HCT116 (cell line): Measurements from ENCODE around the gene RHBDF1. TPM values are rescaled to one million over a fixed set of nuclear protein-coding genes. Genes with fewer than 3 reads are reported as not detected.

Experiments
- ATAC-seq: fragments of 200-7000 bp; cut with Tn5 transposase; 2 replicates; pipeline ENCODE4 v1.9.1; 2020; ENCODE audit warnings: mild to moderate bottlenecking, moderate library complexity
- BruUV-seq: library from RNA; stranded (reverse); fragments of 400-500 nt; replicated peaks from 2 replicates; lab custom pipeline; 2021; lab: Mats Ljungman, UMichigan
- CTCF ChIA-PET: fragments of 300-600 bp; sonication (Branson Sonifier 250); formaldehyde crosslinking; loops from one replicate; lab custom pipeline; 2021; ENCODE audit warnings: antibody characterized with exemption; lab: Charles Lee
- POLR2A ChIA-PET: fragments of 300-600, 350-600 bp; sonication (Branson Sonifier 250); formaldehyde crosslinking; loops from one replicate; lab custom pipeline; 2021; ENCODE audit warnings: antibody characterized with exemption; lab: Charles Lee
- RAD21 ChIA-PET, 2 experiments: fragments of 300-600 bp; sonication (Branson Sonifier 250); formaldehyde crosslinking; loops; one replicate each; lab custom pipeline; 2023; ENCODE audit warnings: low total read pairs in 2 of 2; ENCODE audit not compliant: uncharacterized antibody in 2 of 2, unreplicated experiment in 2 of 2, low non-redundant PET in 1 of 2; lab: Charles Lee
- DNase-seq: peaks from one replicate; pipeline ENCODE4 v3.0.0-alpha.2; 2010; ENCODE audit warnings: low read depth, low spot score
- H2AFZ ChIP-seq: fragments of 200-600 bp; shearing (Covaris generic), sonication (generic); 2 replicates; pipeline ENCODE4 v1.6.1; 2017; ENCODE audit warnings: low read depth, mixed run types, mixed read lengths, antibody characterized with exemption, low read length; ENCODE audit not compliant: poor library complexity, severe bottlenecking
- H3K27ac ChIP-seq: 2 replicates; pipeline ENCODE4 v1.5.1; 2012; ENCODE audit warnings: low read depth, low read length
- H3K27me3 ChIP-seq: fragments of 200-600 bp; sonication (generic); 2 replicates; pipeline ENCODE4 v1.6.1; 2016; ENCODE audit warnings: mixed run types, low read length, mixed read lengths; ENCODE audit not compliant: insufficient read depth
- H3K36me3 ChIP-seq, 2 experiments: fragments of 200-500 bp in 1 of 2; fragments of 200-600 bp in 1 of 2; sonication (Bioruptor generic) in 1 of 2; sonication (generic) in 1 of 2; 2 replicates each; pipeline versions ENCODE4 v1.5.1 to v1.6.1; 2014 to 2016; ENCODE audit warnings: low read length in 2 of 2, inconsistent platforms in 1 of 2, mixed read lengths in 1 of 2, mixed run types in 1 of 2; ENCODE audit not compliant: insufficient read depth in 2 of 2, control insufficient read depth in 1 of 2
- H3K4me1 ChIP-seq, 2 experiments: fragments of 200-600 bp in 1 of 2; sonication (generic) in 1 of 2; 2 replicates each; pipeline versions ENCODE4 v1.5.1 to v1.6.1; 2012 to 2017; ENCODE audit warnings: low read length in 2 of 2, inconsistent platforms in 1 of 2, mild to moderate bottlenecking in 1 of 2, mixed read lengths in 1 of 2, mixed run types in 1 of 2, moderate library complexity in 1 of 2; ENCODE audit not compliant: insufficient read depth in 2 of 2, control insufficient read depth in 1 of 2
- H3K4me2 ChIP-seq: fragments of 200-600 bp; sonication (generic); 2 replicates; pipeline ENCODE4 v1.6.1; 2017; ENCODE audit warnings: mixed run types, low read length, mixed read lengths
- H3K4me3 ChIP-seq, 2 experiments: fragments of 200-600 bp in 1 of 2; sonication (generic) in 1 of 2; replicated peaks in 1 of 2; 2 replicates each; pipeline ENCODE4 v1.5.1; 2011 to 2016; ENCODE audit warnings: low read length in 2 of 2, control low read depth in 1 of 2, low read depth in 1 of 2, mild to moderate bottlenecking in 1 of 2, mixed read lengths in 1 of 2, mixed run types in 1 of 2
- H3K79me2 ChIP-seq: fragments of 200-600 bp; sonication (generic); 2 replicates; pipeline ENCODE4 v1.6.1; 2017; ENCODE audit warnings: mild to moderate bottlenecking, mixed run types, low read length, moderate library complexity, mixed read lengths; ENCODE audit not compliant: insufficient read depth
- H3K9ac ChIP-seq: fragments of 200-600 bp; sonication (generic); 2 replicates; pipeline ENCODE4 v1.6.1; 2016; ENCODE audit warnings: low read length, mixed read lengths
- H3K9me2 ChIP-seq: fragments of 200-600 bp; sonication (generic), shearing (Covaris generic); 2 replicates; pipeline ENCODE4 v1.6.1; 2017; ENCODE audit warnings: mixed run types, mild to moderate bottlenecking, moderate library complexity; ENCODE audit not compliant: insufficient read depth
- H3K9me3 ChIP-seq, 2 experiments: fragments of 200-500 bp in 1 of 2; fragments of 200-600 bp in 1 of 2; sonication (Bioruptor generic) in 1 of 2; sonication (generic) in 1 of 2; 2 replicates each; pipeline ENCODE4 v1.6.1; 2014 to 2017; ENCODE audit warnings: low read length in 2 of 2, mixed read lengths in 2 of 2, inconsistent platforms in 1 of 2, low read depth in 1 of 2, mild to moderate bottlenecking in 1 of 2, mixed run types in 1 of 2, moderate library complexity in 1 of 2; ENCODE audit not compliant: control insufficient read depth in 1 of 2, insufficient read depth in 1 of 2
- H4K20me1 ChIP-seq: fragments of 200-600 bp; sonication (generic), shearing (Covaris generic); 2 replicates; pipeline ENCODE4 v1.6.1; 2017; ENCODE audit warnings: mixed run types, mild to moderate bottlenecking, moderate library complexity; ENCODE audit not compliant: insufficient read depth
- CBX3 ChIP-seq: IDR thresholded peaks from 2 replicates; pipeline ENCODE4 v1.6.1; 2012; ENCODE audit warnings: low read depth
- CEBPB ChIP-seq: IDR thresholded peaks from 2 replicates; pipeline ENCODE4 v1.6.1; 2012; ENCODE audit warnings: low read depth
- EZH2 ChIP-seq: fragments of 200-600 bp; sonication (generic); IDR thresholded peaks from 2 replicates; pipeline ENCODE4 v1.6.1; 2017; ENCODE audit warnings: antibody characterized with exemption, mixed run types
- FOSL1 ChIP-seq: IDR thresholded peaks from 2 replicates; pipeline ENCODE4 v1.6.1; 2012; ENCODE audit warnings: low read depth
- POLR2A ChIP-seq: IDR thresholded peaks from 2 replicates; pipeline ENCODE4 v1.7.0; 2011; ENCODE audit warnings: borderline replicate concordance; ENCODE audit not compliant: insufficient read depth, insufficient read length; ENCODE audit errors: extremely low read depth
- SIN3A ChIP-seq: IDR thresholded peaks from 2 replicates; pipeline ENCODE4 v1.6.1; 2012; ENCODE audit warnings: low read depth
- YY1 ChIP-seq: IDR thresholded peaks from 2 replicates; pipeline ENCODE4 v1.6.1; 2011; ENCODE audit warnings: low read length, low read depth, moderate library complexity, mild to moderate bottlenecking; ENCODE audit not compliant: insufficient replicate concordance; ENCODE audit errors: extremely low read depth
- ZNF274 ChIP-seq: fragments of 200-500 bp; sonication (Bioruptor generic); IDR thresholded peaks from 2 replicates; pipeline ENCODE4 v1.6.1; 2014; ENCODE audit warnings: mild to moderate bottlenecking, low read depth, low read length, inconsistent platforms
- intact Hi-C: fragments of 100-400 bp; cut with micrococcal nuclease; formaldehyde crosslinking; loops from 2 replicates; pipeline ENCODE4 v1.10.0; 2022
- total RNA-seq: library from RNA; stranded (reverse); gene quantifications from one replicate; pipeline ENCODE4 v1.2.1, GENCODE V29; 2021; ENCODE audit not compliant: unreplicated experiment
- TF ChIP-seq, protein P1 (sequence below): IDR thresholded peaks from 2 replicates; pipeline ENCODE4 v1.6.1; 2012; ENCODE audit warnings: low read depth
- TF ChIP-seq, protein P2 (sequence below): IDR thresholded peaks from 2 replicates; pipeline ENCODE4 v1.6.1; 2012

RHBDF1 gene
- total RNA-seq, 1 experiment from 2014 or later = 19.8 TPM

DNA sequence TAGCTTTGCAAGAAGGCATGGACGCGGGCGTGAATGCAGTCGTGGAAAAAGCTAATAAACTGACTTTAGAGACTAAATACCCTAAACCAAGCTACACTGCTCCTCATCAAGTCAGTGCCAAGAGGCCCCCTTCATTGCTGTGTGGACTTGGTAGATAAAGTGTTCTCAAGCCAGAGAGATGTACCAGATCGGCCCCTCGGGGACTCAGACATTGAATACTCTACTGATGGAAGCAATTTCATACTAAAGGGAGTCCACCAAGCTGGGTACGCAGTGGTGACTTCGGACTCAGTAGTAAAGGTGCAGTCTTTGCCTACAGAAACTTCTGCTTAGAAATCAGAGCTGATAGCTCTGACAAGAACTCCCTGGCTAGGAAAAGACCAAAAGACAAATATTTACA is 27.8 kb downstream of the RHBDF1 start:
- no TSS peak for BruUV-seq
- no peak for DNase-seq
- no peaks in the 10 kb centered on the region for H3K9me2 ChIP-seq
- no peak for TF ChIP-seq POLR2A
- TF ChIP-seq, protein P1, sequence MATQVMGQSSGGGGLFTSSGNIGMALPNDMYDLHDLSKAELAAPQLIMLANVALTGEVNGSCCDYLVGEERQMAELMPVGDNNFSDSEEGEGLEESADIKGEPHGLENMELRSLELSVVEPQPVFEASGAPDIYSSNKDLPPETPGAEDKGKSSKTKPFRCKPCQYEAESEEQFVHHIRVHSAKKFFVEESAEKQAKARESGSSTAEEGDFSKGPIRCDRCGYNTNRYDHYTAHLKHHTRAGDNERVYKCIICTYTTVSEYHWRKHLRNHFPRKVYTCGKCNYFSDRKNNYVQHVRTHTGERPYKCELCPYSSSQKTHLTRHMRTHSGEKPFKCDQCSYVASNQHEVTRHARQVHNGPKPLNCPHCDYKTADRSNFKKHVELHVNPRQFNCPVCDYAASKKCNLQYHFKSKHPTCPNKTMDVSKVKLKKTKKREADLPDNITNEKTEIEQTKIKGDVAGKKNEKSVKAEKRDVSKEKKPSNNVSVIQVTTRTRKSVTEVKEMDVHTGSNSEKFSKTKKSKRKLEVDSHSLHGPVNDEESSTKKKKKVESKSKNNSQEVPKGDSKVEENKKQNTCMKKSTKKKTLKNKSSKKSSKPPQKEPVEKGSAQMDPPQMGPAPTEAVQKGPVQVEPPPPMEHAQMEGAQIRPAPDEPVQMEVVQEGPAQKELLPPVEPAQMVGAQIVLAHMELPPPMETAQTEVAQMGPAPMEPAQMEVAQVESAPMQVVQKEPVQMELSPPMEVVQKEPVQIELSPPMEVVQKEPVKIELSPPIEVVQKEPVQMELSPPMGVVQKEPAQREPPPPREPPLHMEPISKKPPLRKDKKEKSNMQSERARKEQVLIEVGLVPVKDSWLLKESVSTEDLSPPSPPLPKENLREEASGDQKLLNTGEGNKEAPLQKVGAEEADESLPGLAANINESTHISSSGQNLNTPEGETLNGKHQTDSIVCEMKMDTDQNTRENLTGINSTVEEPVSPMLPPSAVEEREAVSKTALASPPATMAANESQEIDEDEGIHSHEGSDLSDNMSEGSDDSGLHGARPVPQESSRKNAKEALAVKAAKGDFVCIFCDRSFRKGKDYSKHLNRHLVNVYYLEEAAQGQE = no peak
- TF ChIP-seq CEBPB = no peak
- TF ChIP-seq YY1 = no peak
- TF ChIP-seq EZH2 = no peak
- TF ChIP-seq SIN3A = no peak
- TF ChIP-seq CBX3 = no peak
- TF ChIP-seq, protein P2, sequence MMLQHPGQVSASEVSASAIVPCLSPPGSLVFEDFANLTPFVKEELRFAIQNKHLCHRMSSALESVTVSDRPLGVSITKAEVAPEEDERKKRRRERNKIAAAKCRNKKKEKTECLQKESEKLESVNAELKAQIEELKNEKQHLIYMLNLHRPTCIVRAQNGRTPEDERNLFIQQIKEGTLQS = no peak
- no peak for TF ChIP-seq ZNF274
- TF ChIP-seq FOSL1 = no peak
- TF ChIP-seq, all 23 proteins: peak for 0
- no peaks in the 10 kb centered on the region for H3K9me3 ChIP-seq
- intact Hi-C loops = no loop called here
- ChIA-PET POLR2A (no interaction called here), RAD21 (interaction anchor here in 1 of 2 experiments (1.4 kb wide), 1 partner anchor 9 kb away, joined by 3 read pairs; the partner anchor contains the start of genes POLR3K and SNRNP25), CTCF (no interaction called here)
- no peak overlapping the region for H3K9ac ChIP-seq
- no peaks in the 10 kb centered on the region for H4K20me1 ChIP-seq
- peaks cover 6% of the 10 kb centered on the region; the same call in 1 of the 2 replicates for H3K79me2 ChIP-seq
- H3K27me3 ChIP-seq = no peaks in the 10 kb centered on the region
- H3K4me2 ChIP-seq = no peak overlapping the region
- H3K4me1 ChIP-seq = no peaks in the 10 kb centered on the region; a peak in 1 of 4 replicates
- H2AFZ ChIP-seq = no peak overlapping the region
- peaks cover 0 to 14% of the 10 kb centered on the region in 2 experiments; a peak in 2 of 4 replicates for H3K36me3 ChIP-seq
- ATAC-seq = no peak
- H3K4me3 ChIP-seq = no peak overlapping the region
- no peak overlapping the region for H3K27ac ChIP-seq
